ENCODE results near the gene TRAF4. TPM values are rescaled to one million over a fixed set of nuclear protein-coding genes. Genes with fewer than 3 reads are reported as not detected.

TRAF4 gene
- polyA plus RNA-seq, 1 donor from 2014 or later, result 139 TPM

GRCh38 chr17:28758411-28759121, 14.8 kb downstream of the TRAF4 start:
- H3K27me3 ChIP-seq (ENCODE audit: insufficient read depth, low read depth, low read length), result no peaks in the 10 kb centered on the region
- H3F3A ChIP-seq (ENCODE audit: insufficient read depth, low read length, poor library complexity, severe bottlenecking), result no peaks in the 10 kb centered on the region
- no peaks in the 10 kb centered on the region for H3K9me2 ChIP-seq (ENCODE audit: insufficient read depth, low read length)
- H3K79me2 ChIP-seq (replicated peaks; ENCODE audit: insufficient read depth, low read length), result no peaks in the 10 kb centered on the region
- H3K9me3 ChIP-seq (ENCODE audit: low read length), result no peaks in the 10 kb centered on the region
- H3K9ac ChIP-seq (ENCODE audit: low read length), result no peak overlapping the region
- TF ChIP-seq RAD21 (conservative IDR thresholded peaks at IDR 0.05) (no peak), POLR2AphosphoS5 (IDR thresholded peaks at IDR 0.05) (no peak)
- H3K4me3 ChIP-seq (ENCODE audit: low read length), result no peak overlapping the region
- H3K36me3 ChIP-seq (ENCODE audit: insufficient read depth, low read length), result peaks cover 4% of the 10 kb centered on the region
- H2AFZ ChIP-seq (ENCODE audit: low read depth, low read length), result no peak overlapping the region
- H3K27ac ChIP-seq (ENCODE audit: low read length), result no peak overlapping the region
- H4K20me1 ChIP-seq (ENCODE audit: insufficient read depth), result no peaks in the 10 kb centered on the region
- no peak overlapping the region for H3K4me2 ChIP-seq (ENCODE audit: low read length)

DNA sequence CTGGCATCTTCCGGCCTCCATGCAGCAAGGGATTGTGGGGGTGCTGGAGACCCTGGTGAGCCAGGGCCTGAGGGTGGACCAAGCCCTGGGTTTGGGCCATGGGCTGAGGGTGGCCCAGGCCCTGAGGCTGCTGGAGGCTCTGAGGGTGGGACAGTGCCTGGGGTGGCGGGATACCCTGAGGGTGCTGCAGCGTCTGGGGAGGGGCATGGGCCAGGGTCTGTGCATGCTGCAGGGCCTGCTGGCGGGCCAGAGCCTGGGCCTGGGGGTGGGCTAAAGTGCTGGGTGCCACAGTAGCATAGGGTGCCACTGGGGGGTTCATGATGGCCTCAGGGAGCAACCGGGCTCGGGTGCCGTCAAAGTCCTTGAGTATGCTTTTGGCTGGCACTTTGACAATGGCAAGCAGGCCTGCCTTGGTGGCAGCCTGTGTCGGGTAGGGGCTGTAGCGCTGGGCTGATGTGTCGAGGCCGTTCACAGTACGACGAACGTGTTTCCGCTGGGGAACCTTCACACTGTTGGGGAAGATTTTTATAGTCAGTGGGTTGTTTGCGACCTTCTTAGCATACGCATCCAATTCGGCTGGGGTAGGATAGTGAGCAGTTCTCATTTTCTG, 15.6 kb downstream of the TRAF4 start:
- Histone ChIP-seq H3K27ac (ENCODE audit: low read length) (no peak overlapping the region), H3K79me2 (replicated peaks; ENCODE audit: insufficient read depth, low read length) (no peaks in the 10 kb centered on the region), H3K9me3 (ENCODE audit: low read length) (no peaks in the 10 kb centered on the region), H2AFZ (ENCODE audit: low read depth, low read length) (no peak overlapping the region), H3K27me3 (ENCODE audit: insufficient read depth, low read depth, low read length) (no peaks in the 10 kb centered on the region), H3K9me2 (ENCODE audit: insufficient read depth, low read length) (no peaks in the 10 kb centered on the region), H3K4me2 (ENCODE audit: low read length) (no peak overlapping the region), H3K9ac (ENCODE audit: low read length) (no peak overlapping the region), H4K20me1 (ENCODE audit: insufficient read depth) (no peaks in the 10 kb centered on the region), H3K4me3 (ENCODE audit: low read length) (no peak overlapping the region), H3F3A (ENCODE audit: insufficient read depth, low read length, poor library complexity, severe bottlenecking) (no peaks in the 10 kb centered on the region), H3K36me3 (ENCODE audit: insufficient read depth, low read length) (peaks cover 4% of the 10 kb centered on the region)
- TF ChIP-seq EP300 (conservative IDR thresholded peaks at IDR 0.05; ENCODE audit: poor library complexity, severe bottlenecking), result no peak
- TF ChIP-seq REST (IDR thresholded peaks at IDR 0.05; ENCODE audit: borderline replicate concordance), result no peak
- no peak for TF ChIP-seq TAF1 (IDR thresholded peaks at IDR 0.05; ENCODE audit: low read depth)
- TF ChIP-seq MXI1 (conservative IDR thresholded peaks at IDR 0.05; ENCODE audit: poor library complexity, severe bottlenecking), result no peak
- no peak for TF ChIP-seq SMC3 (conservative IDR thresholded peaks at IDR 0.05; ENCODE audit: poor library complexity)
- no peak for TF ChIP-seq EZH2 (IDR thresholded peaks at IDR 0.05; ENCODE audit: borderline replicate concordance, insufficient read depth, low read length, poor library complexity, severe bottlenecking)

Data from neural cell (in vitro differentiated cells).